Germinal center (tissue), 1 donor: ENCODE data around the gene CENPM.

Source experiments
- DNase-seq: peaks from one replicate; pipeline ENCODE4 v3.0.0; 2012; ENCODE audit warnings: mixed read lengths, low spot score

Gene CENPM

GRCh38 chr22:41932353-41932752 is 14.6 kb downstream of the CENPM start:
- DNase-seq: no peak

GRCh38 chr22:41931701-41932269 is 15.2 kb downstream of the CENPM start:
- DNase-seq: peak; percentile 42

GRCh38 chr22:41929418-41929810 is 17.5 kb downstream of the CENPM start:
- no peak for DNase-seq

- no peak for DNase-seq
Observed at GRCh38 chr22:41928593-41929417, 18.1 kb downstream of the CENPM start.

- DNase-seq: no peak
Observed at GRCh38 chr22:41927813-41928212, 19.1 kb downstream of the CENPM start.

GRCh38 chr22:41925783-41926460 is 21.0 kb downstream of the CENPM start:
- peak; percentile 57 for DNase-seq

- DNase-seq: no peak
Observed at GRCh38 chr22:41923595-41924276, 23.2 kb downstream of the CENPM start.

GRCh38 chr22:41922940-41923594 is 23.9 kb downstream of the CENPM start:
- DNase-seq: no peak

- DNase-seq: peak; percentile 32
Observed at GRCh38 chr22:41922328-41922727, 24.6 kb downstream of the CENPM start.

GRCh38 chr22:41920271-41920976 is 26.5 kb downstream of the CENPM start:
- DNase-seq: peak; percentile 68

GRCh38 chr22:41919357-41920224 is 27.4 kb downstream of the CENPM start:
- DNase-seq: peak; percentile 88

GRCh38 chr22:41917903-41918791 is 28.8 kb downstream of the CENPM start:
- DNase-seq: peak; percentile 28

GRCh38 chr22:41917375-41917902 is 29.5 kb downstream of the CENPM start:
- DNase-seq: no peak

GRCh38 chr22:41916745-41917358 is 30.1 kb downstream of the CENPM start:
- no peak for DNase-seq

GRCh38 chr22:41915786-41916493 is 31.0 kb downstream of the CENPM start:
- DNase-seq: peak; percentile 14

GRCh38 chr22:41915035-41915785 is 31.7 kb downstream of the CENPM start, which contains the start of gene SHISA8:
Gene SHISA8, minus strand, starts transcription at chr22:41915074. Its CDS starts 407 bp downstream, at chr22:41914667.
- peak; percentile 74 for DNase-seq

GRCh38 chr22:41914611-41915034 is 32.3 kb downstream of the CENPM start:
- DNase-seq: peak; percentile 27
